CD4-positive, alpha-beta T cell treated with Interleukin-4 for 4 hours (primary cell): Measurements from ENCODE around the gene TCF7L2.

Experiments
- DNase-seq: peaks from one replicate; pipeline ENCODE4 v3.0.0-alpha.2; 2020

TCF7L2 gene

DNA sequence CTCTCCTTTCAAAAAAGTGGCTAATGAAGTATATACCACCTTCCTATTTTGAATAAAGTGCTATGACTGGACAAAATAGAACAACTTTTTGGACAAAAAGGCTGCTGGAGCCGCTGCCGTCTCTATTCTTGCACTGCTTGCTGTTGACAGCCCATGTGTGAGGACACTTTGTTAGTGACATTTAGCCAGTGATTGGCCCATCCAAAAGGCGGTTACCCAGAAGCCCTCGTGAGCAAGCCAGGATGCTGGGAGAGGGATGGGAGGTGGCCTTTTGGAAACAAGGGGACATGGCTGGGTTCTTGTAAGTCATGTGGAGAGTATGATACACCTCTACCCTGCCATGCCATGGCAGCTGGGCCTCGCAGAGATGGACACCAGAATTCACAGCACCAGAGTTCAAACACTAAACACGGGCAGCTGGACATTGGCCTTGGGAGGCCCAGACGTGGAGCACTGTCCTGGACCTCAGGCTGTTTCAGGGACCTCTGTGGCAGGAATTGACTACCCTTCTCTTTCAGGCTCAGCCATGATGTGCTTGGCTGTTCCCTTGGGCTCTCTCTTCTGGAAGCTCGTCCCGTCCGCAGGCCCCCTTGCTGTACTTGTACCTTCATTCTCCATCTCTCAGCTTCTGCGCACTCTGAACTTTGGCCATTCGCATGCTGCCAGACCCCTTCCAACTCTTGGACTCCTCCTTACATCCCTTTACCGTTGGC is 118.3 kb downstream of the TCF7L2 start:
- DNase-seq: no peak

DNA sequence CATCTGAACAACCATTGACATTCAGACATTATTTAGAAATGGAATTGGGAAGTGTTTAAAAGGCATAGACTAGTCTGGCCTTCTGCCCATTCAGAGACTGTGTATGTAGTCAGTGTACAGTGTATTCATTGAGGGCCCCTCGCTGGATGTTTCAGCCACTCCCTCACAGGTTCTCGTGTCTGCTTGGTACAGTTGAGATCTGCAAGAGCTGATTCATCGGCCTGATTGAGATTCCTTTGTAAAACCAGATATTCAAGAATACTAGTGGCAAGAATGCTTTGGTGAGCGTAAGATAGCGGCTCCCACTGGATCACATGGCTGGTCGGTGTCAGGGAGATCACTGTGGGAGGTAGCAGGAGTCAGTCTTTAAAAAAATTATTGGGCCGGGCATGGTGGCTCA is 119.5 kb downstream of the TCF7L2 start:
- DNase-seq: no peak

DNA sequence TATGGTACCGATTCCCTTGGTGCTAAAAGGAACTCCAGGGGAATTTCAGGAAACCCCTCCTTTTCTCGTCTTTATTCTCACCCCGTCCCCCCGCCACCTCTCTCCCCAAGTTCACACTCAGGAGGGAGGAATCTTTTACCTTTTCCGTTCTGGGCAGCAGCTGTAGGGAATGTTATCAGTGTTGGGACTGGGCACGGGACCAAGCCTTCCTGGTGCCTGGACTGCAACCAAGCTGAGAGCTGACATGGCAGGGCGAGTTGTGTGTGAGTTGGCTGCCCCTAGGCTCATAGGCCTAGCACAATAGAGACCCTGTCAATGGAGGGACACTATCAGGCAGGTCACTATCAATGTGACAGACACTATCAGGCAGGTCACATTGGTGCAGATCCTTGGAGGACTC is 121.4 kb downstream of the TCF7L2 start:
- DNase-seq: no peak

DNA sequence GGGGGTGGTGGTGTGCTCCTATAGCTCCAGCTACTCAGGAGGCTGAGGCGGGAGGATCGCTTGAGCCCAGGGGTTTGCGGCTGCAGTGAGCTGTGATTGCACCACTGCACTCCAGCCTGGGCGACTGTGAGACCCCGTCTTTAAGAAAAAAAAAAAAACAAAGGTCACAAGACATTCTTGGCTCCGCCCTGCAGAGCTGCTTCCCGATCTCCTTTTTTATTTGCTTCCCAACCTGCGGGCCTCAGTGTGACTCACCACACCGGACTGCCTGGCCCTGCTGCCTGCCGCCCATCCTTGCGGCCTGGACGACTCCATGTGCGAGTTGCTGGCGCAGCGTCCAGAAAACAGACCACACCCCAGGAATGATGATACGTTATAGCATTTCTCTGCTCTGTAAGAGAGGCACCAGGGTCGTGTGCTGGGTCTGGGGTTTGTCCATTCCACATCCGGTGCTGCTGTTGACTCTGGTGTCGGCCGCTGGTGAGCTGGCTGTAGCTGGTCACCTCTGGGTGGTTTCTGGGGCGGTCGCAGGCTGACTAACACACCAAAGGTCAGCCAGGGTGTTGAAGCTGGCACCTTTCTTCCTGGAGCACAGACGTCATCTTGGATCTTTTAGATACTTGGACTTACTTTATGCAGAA is 123.6 kb downstream of the TCF7L2 start:
- DNase-seq: no peak

DNA sequence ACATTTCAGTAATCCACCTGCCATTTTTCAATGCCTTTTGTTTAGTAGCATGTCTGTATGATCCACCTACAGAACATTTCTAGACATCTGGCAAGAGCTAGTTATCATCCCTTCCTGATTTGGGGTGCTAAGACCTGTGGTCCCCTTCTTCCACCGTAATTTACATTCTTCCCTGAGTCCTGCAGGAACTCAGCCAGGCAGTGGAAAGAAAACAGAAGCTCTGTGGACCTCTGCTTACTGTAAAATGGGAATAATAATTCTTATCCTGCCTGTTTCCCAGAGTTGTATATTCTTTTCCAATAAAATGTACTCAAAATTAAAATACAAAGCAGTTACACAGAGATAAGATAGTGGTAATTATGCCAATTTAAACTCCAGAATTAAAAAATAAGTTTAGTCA is 126.9 kb downstream of the TCF7L2 start:
- no peak for DNase-seq

DNA sequence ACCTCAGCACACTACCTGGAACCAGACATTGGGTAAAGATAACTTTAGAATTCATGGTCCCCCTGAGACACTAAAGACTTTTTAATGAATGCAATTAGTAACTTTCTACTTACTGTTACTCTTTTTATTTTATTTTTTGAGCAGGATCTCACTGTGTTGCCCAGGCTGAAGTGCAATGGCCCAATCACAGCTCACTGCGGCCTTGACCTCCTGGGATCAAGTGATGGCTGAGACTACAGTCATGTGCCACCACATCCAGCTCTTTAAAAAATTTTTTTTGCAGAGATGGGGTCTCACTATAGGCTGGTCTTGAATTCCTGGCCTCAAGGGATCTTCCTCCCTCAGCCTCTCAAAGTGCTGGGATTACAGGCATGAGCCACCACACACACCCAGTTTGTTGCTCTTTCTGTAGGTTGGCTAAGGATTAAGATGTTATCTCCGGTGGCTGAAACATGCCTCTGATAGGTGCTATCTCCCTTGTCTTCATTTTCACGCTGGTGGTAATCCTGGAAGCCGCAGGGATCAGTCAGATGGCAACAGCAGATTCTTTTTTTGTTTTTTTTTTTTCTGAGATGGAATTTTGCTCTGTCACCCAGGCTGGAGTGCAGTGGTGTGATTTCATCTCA is 128.3 kb downstream of the TCF7L2 start:
- DNase-seq: no peak

DNA sequence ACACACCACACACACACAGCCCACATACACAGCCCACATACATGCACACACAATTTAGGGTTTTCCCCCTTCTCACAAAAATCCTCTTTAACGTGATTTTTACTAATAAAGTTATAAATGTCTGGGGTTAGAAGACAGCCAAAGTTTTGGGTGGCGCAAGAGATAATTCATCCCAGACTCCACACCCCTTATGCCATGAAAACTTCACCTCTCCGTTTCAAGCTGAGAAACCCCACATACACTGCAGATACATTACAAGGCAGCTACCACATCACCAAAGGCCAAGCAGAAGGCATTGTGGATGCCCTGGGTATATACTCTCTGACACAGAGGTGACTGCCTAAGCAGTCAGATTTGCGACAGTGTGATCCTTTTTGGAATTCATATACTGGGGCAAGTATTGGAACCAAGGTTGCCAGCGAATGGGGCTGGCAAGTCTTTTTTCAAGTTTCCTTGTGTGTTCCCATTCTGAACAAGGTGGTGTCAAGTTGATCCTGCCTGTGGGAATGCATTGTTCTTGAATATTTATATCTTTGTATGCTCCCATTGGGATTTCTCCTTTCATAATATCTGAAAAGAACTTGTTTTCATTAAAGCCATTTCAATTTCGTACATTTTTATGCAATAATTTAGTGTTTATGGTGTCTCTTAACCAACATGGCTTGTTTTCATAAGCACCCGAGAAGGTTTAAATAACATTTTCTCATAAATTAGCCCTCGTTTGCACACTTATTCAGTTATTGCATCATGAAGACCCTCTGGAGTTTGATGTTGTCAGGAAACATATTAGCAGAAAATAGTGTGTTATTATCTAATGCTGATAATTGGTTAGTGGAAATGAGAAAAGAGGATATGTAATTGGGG is 130.2 kb downstream of the TCF7L2 start:
- DNase-seq: no peak

DNA sequence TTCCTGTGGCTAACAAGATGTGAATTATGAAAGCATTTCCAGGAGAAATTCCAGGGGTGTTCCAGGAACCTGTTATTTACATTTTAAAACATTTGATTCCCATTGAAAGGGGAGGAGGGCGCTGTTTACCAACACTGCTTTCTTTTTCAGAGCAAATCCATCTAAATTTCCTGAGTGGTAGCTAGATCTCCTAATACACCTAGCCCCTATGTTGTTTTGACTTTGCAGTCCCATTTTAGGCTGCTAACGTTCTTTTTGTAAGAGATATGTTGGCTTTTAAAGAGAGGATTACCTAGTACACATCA is 130.8 kb downstream of the TCF7L2 start:
- DNase-seq: no peak

DNA sequence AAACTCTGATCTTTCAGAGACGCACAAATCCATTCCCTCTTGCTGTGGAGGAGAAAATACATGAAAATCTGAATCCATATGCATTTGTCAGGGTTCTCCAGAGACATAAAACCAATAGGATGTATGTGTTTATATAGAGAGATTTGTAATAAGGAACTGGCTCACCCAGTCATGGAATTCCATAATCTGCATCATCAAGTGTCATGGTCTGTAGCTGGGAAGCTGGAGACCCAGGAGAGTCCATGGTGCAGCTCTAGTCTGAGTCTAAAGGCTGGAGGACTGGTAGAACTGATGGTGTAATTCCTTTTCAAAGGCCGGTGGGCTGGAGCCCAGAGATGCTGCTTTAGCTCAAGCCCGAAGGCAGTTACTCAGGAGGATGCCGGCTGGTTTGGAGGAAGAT is 134.0 kb downstream of the TCF7L2 start:
- DNase-seq: no peak

DNA sequence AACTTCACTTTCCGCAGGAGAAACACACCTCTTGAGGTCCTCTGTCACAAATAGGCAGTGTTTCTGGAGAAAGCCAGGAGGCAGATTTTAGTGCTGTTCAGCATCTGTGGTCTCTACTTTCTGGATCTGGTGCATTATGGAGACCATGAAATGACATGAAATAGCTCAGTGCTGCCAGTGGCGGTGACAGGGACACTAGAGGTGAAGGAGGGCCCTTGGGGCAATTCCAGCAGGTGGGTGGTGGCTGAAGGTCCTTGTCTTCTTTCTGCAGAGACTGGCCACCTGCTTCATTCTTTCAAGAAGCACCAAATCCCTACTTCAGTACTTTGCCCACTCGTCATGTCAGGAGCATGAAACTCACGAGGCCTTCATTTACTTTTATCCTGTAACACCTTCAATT is 135.7 kb downstream of the TCF7L2 start:
- no peak for DNase-seq

DNA sequence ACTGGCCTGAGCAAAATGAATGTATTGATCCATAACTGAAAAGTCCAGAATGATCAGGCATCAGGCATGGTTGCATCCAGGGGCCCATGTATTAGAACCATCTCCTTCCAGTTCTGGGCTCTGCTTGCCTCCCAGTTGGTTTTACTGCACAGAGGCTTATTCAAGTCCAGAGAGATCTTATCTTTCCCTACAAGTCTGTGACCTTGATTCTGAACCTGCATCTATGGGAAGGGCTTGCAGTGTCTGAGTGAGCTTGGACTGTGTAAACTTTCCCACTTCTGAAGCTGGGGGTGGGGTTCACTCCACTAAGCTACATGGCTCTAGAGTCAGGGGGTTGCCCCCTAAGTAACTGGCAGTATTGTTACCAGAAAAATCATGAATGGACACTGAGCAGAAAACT is 136.2 kb downstream of the TCF7L2 start:
- DNase-seq: no peak

DNA sequence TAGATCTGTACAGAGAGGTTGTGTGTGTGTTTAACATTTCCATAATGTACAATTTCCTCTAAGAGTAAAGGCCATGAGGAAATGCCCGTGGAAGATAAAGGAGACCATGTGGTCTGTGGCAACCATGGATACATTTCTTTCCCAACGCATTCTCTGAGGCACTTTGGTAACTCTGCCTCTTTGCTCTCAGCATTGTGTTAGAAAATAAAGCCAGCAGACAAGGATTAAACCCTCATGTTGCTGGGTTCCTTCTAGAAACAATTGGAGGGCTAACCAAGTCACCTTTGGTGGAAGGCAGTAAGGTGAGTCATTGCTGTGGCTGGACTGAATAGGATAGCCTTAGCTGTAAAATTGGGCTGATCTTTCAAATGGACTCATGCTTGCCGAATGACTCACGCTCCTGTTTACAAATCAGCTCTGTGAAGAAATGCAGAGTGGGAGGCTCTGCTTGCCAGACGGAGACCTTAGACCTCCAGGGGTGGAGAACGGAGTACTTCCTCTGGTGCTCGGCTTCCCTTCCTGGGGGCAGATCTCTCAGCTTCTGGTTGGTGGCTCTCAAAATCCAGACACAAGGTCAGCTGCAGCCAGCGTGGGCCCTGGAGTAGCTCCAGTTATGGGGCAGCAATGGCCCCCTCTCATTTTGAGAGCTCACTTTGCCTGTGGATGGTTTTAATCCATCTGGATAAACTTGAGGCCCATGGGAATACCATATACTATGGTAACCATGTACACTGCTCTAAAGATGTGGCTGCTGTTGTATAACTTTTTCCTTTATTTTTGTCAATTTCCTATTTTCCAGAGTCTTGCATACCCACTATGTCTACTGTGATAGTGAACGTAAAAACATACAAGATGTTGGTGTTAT is 137.3 kb downstream of the TCF7L2 start:
- DNase-seq: no peak

DNA sequence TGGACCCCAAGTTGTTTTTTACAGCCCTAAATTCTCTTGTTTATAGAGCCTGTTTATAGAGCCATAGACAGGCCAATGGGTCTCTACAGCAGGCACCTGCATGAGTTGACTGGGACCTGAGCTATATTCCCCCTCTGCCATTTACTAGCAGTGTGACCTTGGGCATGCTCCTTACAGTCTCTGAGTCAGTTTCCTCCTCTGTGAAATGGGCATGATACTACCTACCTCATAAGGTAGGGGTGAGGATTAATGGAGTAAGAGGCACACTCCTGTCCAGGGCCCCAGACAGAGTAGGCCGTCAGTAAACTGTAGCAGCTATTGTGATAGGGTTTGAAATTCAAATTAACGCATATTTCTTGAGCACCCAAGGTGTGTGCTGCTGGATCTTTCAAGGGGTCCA is 138.1 kb downstream of the TCF7L2 start:
- no peak for DNase-seq

DNA sequence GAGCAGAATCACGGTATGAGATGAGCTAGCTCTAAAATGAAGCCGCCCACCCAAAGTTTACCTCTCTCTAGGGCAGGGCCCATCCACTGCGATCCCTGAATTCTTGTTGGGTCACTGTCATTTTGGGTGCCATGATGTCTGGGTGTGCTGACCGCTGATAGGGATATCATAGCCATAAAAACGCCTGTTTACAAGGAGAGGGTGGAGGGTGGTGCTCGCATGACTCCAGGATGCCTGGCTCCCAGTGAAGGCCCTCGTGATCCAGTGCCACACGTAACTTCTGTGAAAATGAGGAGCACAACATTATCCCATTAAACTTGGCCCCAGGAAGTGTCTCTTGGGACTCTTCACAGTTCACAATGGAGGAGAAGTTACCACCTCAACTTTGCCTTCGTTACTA is 139.5 kb downstream of the TCF7L2 start:
- no peak for DNase-seq

DNA sequence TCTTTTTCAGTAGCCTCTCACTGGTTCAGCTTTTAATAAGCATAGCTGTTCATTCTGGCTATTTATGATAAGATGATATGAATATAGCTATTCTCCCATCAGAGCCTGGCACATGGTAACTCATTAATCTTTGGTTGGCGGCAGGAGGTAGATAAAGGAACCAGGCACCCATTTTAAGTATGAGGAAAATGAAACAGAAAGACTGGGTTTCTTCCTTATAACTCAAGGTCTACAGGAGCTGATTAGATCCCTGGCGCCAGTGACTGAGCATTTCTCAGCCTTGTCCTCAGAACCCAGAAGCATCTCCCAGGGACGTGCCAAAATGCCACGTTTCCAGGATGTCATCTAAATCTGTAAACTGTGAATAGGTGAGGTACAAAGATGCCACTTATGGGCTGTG is 141.9 kb downstream of the TCF7L2 start:
- DNase-seq: no peak

DNA sequence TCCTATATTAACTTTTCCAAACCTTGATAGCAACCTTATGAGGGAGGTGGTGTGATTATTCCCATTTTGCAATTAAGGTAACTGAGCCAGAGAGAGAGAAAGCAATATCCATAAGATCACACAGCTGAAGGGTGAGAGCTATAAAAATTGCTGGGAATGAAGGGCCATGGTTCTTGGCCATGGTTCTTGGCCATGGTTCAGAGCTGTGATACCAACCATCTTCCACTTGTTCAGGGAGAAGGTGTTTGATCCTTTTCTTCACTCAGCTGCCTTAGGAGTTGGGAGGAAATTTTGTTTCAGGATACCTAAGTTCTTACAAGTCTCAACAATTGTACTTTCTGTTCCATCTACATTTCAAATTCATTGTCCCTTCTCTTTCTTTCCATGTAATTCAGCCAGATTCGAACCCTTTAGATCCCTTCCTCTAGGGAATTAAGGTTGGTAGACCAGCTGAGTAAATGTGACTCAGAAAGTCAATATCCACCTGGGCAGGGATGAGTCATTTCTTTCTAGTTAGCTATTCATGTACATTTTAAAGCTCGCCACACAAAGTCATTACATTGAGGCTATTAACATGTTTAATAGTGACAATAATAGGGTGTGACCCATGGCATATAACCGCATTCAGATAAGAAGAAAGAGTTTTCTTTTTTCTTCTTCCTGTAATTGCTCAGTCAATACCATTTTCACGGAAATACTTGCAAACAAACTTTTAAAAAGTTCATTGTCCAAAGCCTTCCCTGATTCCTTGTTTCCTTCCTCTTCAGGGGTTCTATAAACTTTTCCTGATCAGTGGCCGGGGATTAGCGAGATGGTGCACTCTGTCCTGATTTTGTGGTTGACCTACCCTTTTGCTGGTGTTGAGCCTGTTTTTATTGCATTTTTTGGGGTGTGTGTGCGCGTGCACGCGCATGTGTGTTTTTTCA is 143.4 kb downstream of the TCF7L2 start:
- peak; percentile 31 for DNase-seq

DNA sequence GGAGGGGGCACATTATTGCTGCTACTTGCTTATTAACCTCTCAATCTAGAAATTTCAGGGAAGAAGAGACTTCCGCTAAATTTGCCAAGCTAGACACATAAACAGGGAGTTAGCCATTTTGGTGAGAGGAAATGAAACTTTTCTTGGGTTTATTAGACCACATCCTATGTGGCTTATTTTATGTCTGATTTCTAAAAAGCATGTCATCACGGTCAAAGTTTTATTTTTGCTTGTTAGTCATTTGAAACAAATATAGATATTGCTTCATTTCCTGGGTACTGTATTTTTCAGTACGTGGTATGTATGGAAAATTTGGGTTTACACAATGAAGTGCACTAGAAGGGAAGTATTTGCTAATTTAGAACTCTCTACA is 144.1 kb downstream of the TCF7L2 start:
- DNase-seq: peak; percentile 32

DNA sequence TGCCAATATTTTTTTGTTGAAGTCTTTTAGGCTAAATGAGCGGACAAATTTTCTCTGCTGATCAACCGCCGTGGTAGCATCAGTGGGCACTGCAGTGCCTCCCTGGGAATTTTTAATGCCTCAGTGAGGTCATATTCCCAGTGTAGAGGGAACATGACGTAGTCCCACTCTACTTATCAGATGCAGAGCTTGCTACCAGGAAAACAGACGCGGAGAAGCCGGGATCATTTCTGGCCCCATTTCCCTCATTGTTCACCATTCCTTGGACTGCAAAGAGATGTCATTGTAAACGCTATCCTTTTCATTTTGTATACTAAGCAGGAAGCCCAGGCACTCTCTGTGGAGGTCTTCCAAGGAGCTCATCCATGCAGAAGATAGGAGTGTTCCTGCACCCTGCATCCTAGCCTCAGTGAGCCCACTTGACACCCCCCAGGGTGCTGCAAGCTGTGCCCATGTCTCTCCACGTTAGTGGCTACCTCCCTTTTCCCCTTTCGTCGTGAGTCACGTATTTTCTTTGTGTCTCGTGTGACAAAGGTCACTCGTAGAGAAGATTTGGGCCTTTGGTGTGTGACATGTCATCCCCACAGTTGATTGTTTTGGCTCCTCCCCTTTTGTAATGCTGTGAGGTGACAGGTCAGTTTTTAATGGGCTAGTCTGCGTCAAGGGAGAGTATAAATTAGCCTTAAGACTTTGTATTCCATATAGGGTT is 145.5 kb downstream of the TCF7L2 start:
- DNase-seq: no peak

DNA sequence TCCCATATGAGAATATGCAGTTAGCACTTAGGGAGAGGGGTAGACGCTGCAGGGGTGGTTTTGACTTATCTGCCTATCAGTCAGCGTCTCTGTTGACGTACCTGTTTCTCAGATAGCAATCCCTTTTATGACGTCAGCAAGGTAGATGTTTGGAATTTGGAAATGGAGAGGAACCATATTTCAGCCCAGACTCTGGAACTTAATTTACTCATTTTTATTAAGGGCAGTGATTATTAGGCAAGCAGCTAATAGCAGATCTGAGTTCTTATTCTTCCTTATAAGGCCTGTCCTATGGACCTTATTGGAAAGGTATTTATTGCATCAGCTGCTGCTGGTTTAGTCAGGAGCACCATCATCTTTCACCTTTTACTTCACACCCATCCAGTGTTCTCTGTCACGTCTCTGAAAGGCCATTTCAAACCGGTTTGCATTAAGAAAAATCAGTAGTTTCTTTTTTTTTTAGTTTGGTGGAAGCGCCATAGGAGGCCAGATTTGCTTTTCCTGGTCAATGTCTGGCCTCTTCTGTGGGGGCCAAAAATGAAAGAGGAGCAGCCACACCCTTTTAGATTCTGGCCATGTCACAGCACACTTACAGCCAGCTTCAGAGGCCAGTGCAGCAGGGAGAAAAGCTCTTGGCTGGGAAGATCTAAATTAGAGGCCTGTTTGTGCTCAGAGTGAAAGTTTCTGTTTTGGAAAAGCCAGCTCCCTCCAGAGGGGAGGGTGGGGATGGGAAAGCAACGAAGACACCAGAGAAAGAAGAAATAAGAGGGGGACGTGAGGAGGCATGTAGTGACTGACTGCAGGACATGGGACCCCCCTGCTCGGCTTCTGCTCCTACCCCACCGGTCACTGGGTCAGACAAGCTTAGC is 146.3 kb downstream of the TCF7L2 start:
- no peak for DNase-seq

DNA sequence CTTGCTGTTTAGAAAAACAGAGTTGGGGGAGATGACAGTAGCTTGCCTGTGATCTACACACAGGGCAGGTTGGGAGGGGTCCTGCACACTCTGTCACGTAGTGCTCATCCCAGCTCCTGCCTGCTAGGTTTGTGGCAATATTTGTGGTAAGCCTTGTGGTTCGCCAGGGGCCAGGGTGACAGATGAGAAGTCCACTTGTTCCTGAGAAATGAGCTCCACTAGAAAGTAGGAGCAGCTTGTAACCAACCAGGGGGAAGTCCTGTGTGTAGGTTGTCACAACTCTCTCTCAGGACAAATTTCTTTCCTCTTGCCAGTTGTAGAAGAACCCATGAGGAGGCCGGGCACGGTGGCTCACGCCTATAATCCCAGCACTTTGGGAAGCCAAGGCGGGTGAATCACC is 147.0 kb downstream of the TCF7L2 start:
- DNase-seq: peak; percentile 11
